MM.1S (cell line): ENCODE measurements around the gene SH3GL2.

Source experiments
- EZH2 ChIP-seq: fragments of 300-600 bp; sonication (generic); optimal IDR thresholded peaks from 2 replicates; pipeline ENCODE3; 2017; ENCODE audit warnings: low read depth, mild to moderate bottlenecking, antibody characterized with exemption, low read length, mixed read lengths
- EZH2phosphoT487 ChIP-seq: fragments of 300-600 bp; sonication (generic); IDR thresholded peaks from 2 replicates; pipeline ENCODE4 v1.6.1; 2018; ENCODE audit warnings: antibody characterized with exemption, low read length
- TF ChIP-seq, protein P1 (sequence below): fragments of 300-600 bp; sonication (generic); IDR thresholded peaks from 2 replicates; pipeline ENCODE4 v1.5.1; 2016; ENCODE audit warnings: antibody characterized with exemption, low read length, mixed read lengths

DNA sequence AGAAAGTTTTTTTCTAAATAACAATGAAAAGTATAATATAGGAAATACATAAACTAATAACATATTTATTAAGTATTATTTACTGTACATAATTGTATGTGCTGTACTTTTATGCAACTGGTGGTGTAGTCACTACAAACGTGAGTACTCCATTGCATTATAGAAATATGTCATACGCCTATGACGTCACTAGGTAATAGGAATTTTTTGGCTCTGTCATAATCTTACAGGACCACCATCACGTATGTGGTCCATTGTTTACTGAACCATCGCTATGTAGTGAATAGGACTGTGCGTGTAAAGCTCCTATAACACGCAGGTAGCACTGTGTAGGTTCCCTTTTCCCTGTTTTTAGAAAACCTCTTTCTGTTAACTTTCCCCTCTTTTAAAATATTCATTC lies 255.0 kb downstream of the SH3GL2 start:
- TF ChIP-seq, protein P1, sequence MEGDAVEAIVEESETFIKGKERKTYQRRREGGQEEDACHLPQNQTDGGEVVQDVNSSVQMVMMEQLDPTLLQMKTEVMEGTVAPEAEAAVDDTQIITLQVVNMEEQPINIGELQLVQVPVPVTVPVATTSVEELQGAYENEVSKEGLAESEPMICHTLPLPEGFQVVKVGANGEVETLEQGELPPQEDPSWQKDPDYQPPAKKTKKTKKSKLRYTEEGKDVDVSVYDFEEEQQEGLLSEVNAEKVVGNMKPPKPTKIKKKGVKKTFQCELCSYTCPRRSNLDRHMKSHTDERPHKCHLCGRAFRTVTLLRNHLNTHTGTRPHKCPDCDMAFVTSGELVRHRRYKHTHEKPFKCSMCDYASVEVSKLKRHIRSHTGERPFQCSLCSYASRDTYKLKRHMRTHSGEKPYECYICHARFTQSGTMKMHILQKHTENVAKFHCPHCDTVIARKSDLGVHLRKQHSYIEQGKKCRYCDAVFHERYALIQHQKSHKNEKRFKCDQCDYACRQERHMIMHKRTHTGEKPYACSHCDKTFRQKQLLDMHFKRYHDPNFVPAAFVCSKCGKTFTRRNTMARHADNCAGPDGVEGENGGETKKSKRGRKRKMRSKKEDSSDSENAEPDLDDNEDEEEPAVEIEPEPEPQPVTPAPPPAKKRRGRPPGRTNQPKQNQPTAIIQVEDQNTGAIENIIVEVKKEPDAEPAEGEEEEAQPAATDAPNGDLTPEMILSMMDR: no peak
- no peak for TF ChIP-seq EZH2
- no peak for TF ChIP-seq EZH2phosphoT487
